Erythroblast (primary cell): ENCODE results near the gene SCLY.

Source experiments
- GATA1 ChIP-seq: IDR thresholded peaks from 2 replicates; pipeline ENCODE4 v1.6.1; 2011; ENCODE audit warnings: low read depth, mild to moderate bottlenecking, control low read depth, low read length, moderate library complexity
- POLR2A ChIP-seq: IDR thresholded peaks from 2 replicates; pipeline ENCODE4 v1.6.1; 2011; ENCODE audit warnings: mild to moderate bottlenecking, low read length

DNA sequence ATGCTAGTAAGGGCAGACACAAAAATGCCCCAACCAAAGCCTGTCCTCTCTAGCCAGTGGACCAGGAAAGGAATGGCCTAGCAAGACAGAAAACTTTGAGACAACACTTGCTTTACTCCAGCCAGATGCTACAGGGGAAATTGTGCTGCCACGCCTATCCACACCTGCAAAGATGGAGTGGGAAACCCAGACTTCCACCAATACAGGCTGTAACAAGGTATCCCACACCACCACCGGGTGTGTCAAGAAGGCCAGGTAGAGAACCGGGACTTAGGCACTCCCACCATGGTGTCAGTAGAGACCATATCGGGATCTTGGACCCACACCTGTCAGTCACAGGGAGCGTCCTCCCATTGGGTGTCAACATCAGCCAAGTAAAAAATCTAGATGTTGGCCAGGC is 23.1 kb downstream of the SCLY start:
- TF ChIP-seq POLR2A (no peak), GATA1 (no peak)
